Measurements from ENCODE around the gene USP11. TPM values are rescaled to one million over a fixed set of nuclear protein-coding genes. Genes with fewer than 3 reads are reported as not detected.

Gene USP11
- polyA plus RNA-seq, 1 donor (not counting 4 experiments of a cell fraction or from before 2014, with no cell fraction given), result 6.3 TPM

GRCh38 chrX:47293106-47293505 lies 60.3 kb downstream of the USP11 start:
- Histone ChIP-seq H3K9me1 (ENCODE audit: control insufficient read depth, extremely low read depth, insufficient read depth, low read length) (no peaks in the 10 kb centered on the region), H3K4me1 (ENCODE audit: control insufficient read depth, extremely low read depth, insufficient read depth, low read length) (no peaks in the 10 kb centered on the region), H4K20me1 (ENCODE audit: control insufficient read depth, extremely low read depth, insufficient read depth, low read length) (no peaks in the 10 kb centered on the region), H3K4me2 (ENCODE audit: control insufficient read depth, extremely low read depth, insufficient read depth, low read depth, low read length) (no peak overlapping the region), H3K79me2 (ENCODE audit: control insufficient read depth, insufficient read depth, low read length) (no peaks in the 10 kb centered on the region), H3K4me3 (ENCODE audit: control insufficient read depth in 2 of 3, extremely low read depth in 1 of 3, insufficient read depth in 2 of 3, low read depth in 1 of 3, low read length in 3 of 3) (no peak overlapping the region), H3K9me3 (ENCODE audit: control insufficient read depth, low read depth, low read length) (peaks cover 2% of the 10 kb centered on the region), H3K9ac (ENCODE audit: control insufficient read depth, extremely low read depth, insufficient read depth, low read length) (no peak overlapping the region), H3K27me3 (ENCODE audit: control insufficient read depth, extremely low read depth, insufficient read depth, low read length) (peaks cover 12% of the 10 kb centered on the region), H2AFZ (ENCODE audit: control insufficient read depth, low read length) (no peak overlapping the region), H3K36me3 (ENCODE audit: control insufficient read depth in 2 of 2, extremely low read depth in 1 of 2, insufficient read depth in 2 of 2, low read length in 2 of 2) (no peaks in the 10 kb centered on the region), H3K27ac (ENCODE audit: control insufficient read depth, insufficient read depth, low read length) (no peak overlapping the region)
- no peak for FAIRE-seq
- DNase-seq (ENCODE audit: low read depth, low spot score), result no peak
- dilution Hi-C loops (cut with MboI; ENCODE audit: extremely low pct_ligation_motif_present, low sequenced_read_pairs), result no loop called here
- TF ChIP-seq EZH2 (IDR thresholded peaks at IDR 0.05; ENCODE audit: low read length) (no peak), CTCF (optimal IDR thresholded peaks at IDR 0.05 in 1 of 3, IDR thresholded peaks at IDR 0.05 in 1 of 3, conservative IDR thresholded peaks at IDR 0.05 in 1 of 3; ENCODE audit: extremely low read depth in 1 of 3, insufficient read depth in 2 of 3, low read length in 3 of 3) (no peak)

- TF ChIP-seq EZH2 (IDR thresholded peaks at IDR 0.05; ENCODE audit: low read length) (no peak), CTCF (optimal IDR thresholded peaks at IDR 0.05 in 1 of 3, IDR thresholded peaks at IDR 0.05 in 1 of 3, conservative IDR thresholded peaks at IDR 0.05 in 1 of 3; ENCODE audit: extremely low read depth in 1 of 3, insufficient read depth in 2 of 3, low read length in 3 of 3) (no peak)
- Histone ChIP-seq H3K27me3 (ENCODE audit: control insufficient read depth, extremely low read depth, insufficient read depth, low read length) (peaks cover 7% of the 10 kb centered on the region), H2AFZ (ENCODE audit: control insufficient read depth, low read length) (no peak overlapping the region), H3K27ac (ENCODE audit: control insufficient read depth, insufficient read depth, low read length) (no peak overlapping the region), H3K4me2 (ENCODE audit: control insufficient read depth, extremely low read depth, insufficient read depth, low read depth, low read length) (no peak overlapping the region), H3K79me2 (ENCODE audit: control insufficient read depth, insufficient read depth, low read length) (no peaks in the 10 kb centered on the region), H3K9ac (ENCODE audit: control insufficient read depth, extremely low read depth, insufficient read depth, low read length) (no peak overlapping the region), H4K20me1 (ENCODE audit: control insufficient read depth, extremely low read depth, insufficient read depth, low read length) (no peaks in the 10 kb centered on the region), H3K36me3 (ENCODE audit: control insufficient read depth in 2 of 2, extremely low read depth in 1 of 2, insufficient read depth in 2 of 2, low read length in 2 of 2) (no peaks in the 10 kb centered on the region), H3K9me1 (ENCODE audit: control insufficient read depth, extremely low read depth, insufficient read depth, low read length) (no peaks in the 10 kb centered on the region), H3K4me3 (ENCODE audit: control insufficient read depth in 2 of 3, extremely low read depth in 1 of 3, insufficient read depth in 2 of 3, low read depth in 1 of 3, low read length in 3 of 3) (no peak overlapping the region), H3K4me1 (ENCODE audit: control insufficient read depth, extremely low read depth, insufficient read depth, low read length) (no peaks in the 10 kb centered on the region), H3K9me3 (ENCODE audit: control insufficient read depth, low read depth, low read length) (peaks cover 2% of the 10 kb centered on the region)
- no peak for DNase-seq (ENCODE audit: low read depth, low spot score)
- no peak for FAIRE-seq
- dilution Hi-C loops (cut with MboI; ENCODE audit: extremely low pct_ligation_motif_present, low sequenced_read_pairs), result no loop called here
These were observed 64.1 kb downstream of the USP11 start for GRCh38 chrX:47296766-47297365.
